SKM-1 (cell line): ENCODE measurements around the gene RGL1.

Experiments
- DNase-seq: peaks from one replicate; lab custom pipeline; 2025; ENCODE audit not compliant: unreplicated experiment; lab: John Stamatoyannopoulos, UW

Gene RGL1

DNA sequence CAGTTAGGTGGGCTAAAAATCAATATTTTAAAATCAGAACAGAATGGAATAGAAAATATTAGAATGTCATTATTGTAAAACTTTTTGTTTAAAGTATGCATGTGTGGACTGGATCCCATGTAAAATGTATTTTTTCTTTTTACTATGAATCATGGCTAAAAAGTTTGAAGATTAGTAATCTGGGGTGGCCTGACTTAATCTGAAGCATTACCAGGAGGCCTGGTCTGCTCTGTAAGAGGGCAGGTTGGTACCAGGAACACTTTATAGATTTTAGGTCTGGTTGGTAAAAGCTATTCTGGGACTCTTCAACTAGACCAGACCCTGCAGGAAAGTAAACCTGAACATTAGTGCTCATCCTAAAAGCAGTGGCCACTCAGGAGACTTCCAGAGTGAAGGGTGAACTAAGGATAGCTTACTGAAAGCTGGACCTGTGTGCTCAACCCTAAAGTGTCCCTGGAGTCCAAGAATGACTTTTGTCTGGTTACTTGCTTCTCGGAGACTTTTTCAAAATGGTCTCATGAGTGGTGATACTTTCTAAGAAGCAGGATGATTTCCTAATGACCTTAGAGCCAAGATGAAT is 16.5 kb downstream of the RGL1 start:
- DNase-seq, result no peak

DNA sequence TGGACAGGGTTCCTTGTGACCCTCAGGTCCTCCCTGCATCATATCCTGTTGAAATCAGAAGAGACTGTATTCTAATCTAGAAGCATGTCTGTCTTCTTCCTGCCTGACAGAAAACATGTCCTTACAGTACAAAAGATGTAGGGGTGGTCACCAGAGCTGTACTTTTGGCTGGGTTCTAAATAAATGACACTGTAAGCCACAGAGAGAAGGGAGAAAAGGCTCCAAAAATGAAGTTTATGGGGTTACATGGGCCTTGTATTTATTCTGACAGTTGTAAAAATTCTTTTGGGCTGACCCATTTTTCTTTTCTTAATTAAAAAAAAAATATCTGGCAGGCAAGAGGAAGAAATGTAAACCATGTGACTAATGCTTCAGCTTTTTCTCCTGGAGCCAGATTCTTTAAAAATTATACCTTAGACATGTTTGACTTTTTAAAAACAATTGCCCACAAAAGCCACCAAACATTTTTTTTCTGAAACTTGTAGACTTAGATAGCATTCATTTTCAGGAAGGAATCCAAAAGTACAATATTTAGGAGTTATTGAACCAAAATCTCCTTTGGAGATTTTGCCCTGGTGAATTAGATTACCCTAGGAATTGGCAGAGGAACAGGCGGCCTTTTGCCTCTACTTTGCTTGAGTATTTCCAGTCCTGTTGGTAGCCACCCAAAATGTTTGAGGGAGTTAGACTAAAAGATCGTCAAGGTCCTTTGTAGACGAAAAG is 17.1 kb downstream of the RGL1 start:
- DNase-seq, result no peak

DNA sequence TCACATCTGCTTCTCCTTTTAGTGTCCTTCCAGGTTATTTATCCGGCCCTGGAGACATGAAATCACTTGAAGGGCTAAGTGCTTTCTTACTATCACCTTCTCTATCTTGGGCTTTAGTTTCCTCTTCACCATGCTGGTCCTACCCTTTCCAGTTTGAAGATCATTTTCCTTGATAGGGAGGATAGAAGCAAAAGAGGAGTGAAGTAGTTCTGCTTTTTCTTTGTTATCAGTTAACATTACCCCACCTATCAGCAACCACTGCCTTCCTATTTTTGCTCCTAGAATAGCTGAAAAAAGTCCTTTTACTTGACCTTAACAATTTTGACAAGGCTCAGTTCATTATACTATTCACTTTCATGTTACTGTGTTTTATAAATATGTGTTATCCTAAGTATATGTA is 19.4 kb downstream of the RGL1 start:
- no peak for DNase-seq

DNA sequence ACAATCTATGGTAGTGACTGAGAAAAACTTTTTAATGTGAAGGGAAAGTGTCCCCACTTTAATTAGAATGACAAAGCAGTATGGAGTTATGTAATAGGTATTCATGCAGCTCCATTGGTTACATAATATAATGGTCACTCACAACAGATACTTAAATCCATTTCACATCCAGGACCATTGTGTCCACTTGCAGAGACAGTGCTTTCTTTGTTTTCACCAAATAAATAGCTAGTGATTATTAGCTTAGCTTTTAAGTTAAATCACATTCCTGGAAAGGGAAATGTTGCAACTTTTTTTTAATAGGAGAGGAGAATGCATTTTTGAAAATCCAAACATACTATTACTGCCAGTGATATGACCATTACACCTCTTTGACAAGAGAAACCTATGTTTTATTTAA is 22.9 kb downstream of the RGL1 start:
- DNase-seq, result no peak

DNA sequence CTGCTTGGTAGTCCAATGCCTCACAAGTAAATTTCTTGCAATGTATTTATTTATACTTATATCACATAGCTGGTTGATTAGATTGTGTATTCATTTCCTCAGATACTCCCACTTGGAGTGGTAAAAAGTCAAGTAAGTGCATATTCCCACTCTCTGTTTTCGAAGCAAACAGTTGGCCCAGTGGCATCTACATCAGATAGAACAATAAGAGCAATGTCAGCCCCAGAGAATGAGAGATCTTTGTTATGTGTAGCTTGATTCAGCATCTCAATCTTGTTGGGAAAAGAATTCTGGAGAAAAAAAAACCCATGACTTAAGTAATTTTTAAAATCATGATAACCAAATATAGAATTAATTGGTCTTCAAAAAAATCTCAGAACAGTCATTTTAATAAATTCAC is 25.5 kb downstream of the RGL1 start:
- no peak for DNase-seq

DNA sequence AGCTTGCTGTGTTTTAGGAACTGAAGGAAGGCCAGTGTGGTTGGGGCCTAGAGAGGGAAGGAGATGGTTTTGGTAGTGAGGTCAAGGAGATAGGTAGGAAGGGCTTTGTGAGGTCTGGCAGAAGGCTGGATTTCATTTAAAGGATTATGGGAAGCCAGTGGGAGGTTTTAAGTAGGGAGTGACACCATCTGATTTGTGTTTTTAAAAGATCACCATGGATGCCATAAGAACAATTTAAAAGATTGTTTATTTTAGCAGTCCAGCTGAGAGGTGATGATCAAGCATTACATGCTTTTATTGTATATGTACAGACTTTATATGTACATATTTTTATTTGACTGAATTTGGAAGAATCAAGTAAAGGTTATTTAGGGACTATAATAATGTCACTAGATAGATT is 26.4 kb downstream of the RGL1 start:
- no peak for DNase-seq

DNA sequence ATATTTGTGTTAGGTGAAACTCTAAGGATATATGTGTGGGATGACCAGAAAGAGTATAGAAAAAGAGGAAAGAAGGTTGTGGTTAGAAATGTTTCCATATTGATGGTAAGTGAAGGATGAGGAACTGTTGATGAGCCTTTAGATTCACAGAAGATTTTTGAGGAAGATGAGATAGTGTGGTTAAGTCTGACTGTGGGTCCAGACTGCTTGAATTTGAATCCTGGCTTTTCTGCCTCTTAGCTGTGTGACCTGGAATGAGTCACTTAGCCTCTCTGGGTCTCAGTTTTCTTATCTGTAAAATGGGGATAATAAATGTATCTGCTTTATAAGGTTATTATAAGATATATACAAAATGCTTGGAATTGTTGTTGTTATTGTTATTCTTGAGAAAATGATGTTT is 27.5 kb downstream of the RGL1 start:
- DNase-seq, result peak; percentile 92

DNA sequence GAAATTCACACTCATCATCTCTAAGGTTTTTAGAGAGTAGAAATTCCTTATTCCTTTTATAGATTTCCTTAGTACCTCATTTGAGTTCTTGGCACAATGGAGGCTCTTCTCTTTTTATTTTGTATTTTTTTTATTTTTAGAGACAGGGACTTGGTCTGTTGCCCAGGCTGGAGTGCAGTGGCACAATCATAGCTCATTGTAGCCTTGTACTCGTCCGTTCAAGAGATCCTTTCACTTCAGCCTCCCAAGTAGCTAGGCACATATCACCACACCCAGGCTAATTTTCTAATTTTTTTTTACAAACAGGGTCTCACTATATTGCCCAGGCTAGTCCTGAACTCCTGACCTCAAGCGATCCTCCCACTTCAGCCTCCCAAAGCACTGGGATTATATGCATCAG is 29.6 kb downstream of the RGL1 start:
- DNase-seq, result no peak

DNA sequence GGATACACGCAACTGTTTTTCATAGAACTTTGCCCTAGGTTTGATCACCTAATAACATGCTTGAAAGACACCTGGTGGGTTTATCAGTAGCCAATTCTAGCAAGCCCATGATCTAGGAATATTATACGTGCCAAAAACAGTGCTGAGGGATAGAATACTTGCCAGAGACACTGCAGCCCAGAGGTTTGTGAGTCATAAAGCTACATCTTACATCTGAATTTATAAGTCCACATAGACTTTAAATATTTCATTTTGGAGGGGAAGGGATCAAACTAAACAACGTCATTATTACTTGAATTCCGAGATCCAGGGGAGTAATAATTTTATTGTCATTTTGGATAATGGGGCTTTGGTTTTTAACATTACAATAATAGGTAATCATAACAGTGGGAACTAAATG is 31.7 kb downstream of the RGL1 start:
- DNase-seq, result no peak

DNA sequence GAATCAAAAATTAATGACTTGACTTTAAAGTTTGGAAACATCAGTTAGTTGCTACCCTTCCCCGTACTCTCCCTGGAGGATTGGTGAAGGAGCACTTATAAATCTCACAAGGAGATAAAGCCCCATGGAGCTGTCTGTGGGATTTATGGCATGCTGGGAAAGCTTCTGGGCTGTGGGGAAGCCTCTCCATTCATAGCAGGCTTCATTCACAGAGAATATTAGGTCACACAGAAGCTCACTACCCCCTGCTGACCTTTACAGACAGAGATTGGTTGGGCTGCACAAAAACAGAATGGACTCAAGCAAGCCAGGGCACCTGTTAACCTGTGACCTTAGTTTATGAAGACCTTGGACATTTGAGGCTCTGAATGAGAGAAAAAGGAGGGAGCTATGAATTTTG is 32.1 kb downstream of the RGL1 start:
- no peak for DNase-seq

DNA sequence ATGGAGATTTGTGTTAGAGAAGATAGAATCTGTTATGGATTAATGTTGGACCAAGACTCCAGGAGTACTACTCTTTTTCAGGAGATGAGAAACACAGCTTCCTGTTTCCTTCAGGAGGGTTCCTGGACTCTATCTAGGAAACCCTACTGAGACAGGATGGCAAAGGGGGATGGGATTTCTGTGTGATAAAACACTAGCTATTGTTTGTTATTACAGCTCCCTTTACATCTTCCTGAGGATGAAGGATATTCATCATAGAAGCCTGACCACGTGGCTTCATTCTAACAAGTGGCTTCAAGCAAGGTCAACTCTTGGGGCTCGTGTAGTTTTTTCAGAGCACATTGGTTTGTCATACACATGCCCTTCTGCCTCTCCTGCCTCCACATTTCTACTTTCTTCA is 33.3 kb downstream of the RGL1 start:
- no peak for DNase-seq

DNA sequence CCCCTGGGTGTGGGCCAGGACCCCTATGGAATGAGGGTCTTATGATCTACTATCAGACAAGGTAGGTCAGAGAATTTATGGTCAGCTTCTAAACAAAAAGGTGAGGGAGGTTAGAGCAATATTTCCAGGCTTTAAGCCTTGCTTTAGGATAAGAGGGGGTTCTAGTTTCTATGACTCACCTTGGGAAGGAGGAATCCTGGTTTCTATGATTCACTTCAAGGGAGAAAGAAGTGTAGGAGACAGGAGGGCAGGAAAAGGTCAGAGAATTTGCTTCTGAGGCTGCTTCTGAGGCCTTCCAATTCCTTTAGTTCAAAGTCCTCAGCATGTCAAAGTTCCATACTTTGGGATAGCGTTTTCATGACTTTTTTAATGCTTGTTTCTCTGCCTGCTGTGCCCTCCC is 35.2 kb downstream of the RGL1 start:
- no peak for DNase-seq

DNA sequence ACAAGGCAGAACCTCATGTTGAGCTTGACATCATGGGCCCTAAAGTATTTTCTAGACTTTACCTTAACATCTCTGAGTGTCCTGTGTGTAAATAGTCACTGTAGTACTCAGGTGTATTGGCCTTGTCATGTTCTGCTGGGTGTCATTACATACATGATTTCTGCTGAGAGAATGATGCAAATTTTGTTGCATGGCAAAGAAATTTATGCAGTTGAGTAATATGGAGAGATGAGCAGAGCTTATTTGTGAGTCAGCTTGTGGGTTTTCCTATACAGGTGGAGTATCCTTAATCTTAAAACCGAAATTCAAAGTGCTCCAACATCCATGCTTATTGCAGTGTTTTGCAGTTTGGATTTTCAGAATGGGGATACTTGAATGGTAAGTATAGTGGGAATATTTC is 36.6 kb downstream of the RGL1 start:
- no peak for DNase-seq

DNA sequence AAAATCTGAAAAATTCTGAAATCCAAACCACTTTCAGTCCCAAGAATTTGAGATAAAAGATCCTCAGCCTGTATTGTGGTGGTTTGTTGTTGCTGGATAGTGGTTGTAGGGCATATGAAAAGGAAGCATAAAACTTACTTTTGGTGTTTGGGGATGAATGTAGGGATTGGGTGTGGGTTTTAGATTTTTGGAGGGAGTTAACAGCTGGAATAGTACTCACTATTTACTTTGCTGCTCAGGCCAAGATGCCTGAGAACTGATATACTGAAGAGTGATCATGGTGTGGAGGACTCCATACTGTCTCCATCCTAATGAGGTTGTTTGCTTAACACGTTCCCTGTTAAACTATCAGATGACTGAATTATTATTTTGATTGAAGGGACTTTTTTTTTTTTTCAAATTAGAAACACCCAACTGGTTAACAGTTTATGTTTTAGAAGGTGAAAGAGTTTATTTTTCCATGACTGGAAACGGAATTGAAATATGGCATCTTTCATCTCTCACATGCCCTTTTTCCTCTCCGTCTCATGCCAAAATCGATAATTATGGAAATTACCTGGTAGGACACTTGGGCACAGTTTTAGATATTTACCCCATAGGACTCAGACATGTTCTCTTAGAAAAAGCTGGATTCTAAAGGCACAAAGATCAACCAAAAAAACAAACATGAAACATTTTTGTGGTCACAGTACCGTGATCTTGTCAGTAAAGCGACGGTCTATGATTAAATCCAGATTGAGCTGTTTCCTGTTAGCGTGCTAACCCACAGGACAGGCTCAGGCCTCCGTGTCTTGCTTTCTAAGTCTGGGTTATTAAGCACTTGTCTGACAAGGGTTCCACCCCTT is 37.3 kb downstream of the RGL1 start:
- DNase-seq, result no peak

DNA sequence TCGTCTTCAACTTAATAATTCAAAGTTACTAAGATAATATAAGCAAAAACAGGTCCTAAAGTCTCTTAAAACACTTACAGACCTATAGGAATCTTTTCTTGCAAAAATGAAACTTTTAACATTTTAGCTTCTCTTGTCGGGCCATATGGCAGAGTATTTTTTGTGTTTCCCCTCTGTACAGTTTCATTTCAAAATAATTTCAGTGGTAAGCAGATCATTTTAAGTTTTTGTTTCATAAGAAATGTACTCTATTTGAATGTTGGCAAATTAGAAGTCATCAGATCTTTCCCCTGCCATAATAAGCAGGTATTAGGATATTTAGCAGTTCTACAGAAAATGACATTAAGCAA is 37.9 kb downstream of the RGL1 start:
- DNase-seq, result no peak

DNA sequence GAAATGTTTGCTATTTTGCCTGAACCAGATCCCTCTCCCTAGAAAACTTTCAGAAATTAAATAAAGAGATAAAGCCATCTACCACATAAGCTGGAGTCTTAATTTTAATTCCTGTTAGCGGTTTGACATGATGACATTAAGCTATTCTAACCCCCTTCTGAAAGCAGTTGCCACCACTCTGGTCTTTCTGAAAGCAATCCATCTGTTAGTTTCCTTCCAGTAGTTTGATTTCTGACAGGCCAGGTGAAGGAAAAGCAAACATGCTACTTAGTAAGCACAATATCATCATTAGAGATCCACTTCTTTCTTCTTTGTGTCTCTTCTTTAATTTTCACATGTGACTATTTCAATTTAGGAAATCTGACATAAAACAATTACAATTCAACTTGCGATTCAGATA is 39.9 kb downstream of the RGL1 start:
- DNase-seq, result no peak

DNA sequence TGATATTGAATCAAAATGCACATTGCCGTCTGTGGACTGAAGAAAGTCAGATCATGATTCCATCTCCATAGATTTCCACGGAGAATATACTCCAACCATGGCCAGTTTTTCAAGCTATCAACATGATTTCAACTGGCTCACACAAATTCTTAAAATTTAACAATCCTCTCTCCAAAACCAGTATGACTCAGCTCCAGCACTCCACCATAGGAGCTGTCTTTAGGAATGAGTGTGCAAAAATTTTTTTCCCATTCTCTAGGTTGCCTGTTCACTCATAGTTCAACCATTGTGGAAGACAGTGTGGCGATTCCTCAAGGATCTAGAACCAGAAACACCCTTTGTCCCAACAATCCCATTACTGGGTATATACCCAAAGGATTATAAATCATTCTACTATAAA is 40.8 kb downstream of the RGL1 start:
- DNase-seq, result no peak

DNA sequence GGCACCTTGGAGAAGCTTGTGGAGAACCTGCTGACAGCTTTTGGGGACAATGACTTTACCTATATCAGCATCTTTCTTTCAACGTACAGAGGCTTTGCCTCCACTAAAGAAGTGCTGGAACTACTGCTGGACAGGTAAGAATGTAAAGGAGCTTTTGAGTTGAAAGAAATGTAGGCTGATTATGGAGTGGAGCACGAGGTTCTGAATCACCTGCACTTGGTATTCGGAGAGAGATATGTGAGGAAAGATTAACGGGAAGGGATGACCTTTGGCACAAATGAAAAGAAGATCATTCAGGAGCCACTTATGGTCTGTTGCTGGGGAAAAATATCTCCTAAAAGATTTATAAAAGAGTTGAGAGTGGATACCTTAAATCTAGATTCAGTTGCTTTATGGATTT is 42.7 kb downstream of the RGL1 start:
- no peak for DNase-seq

DNA sequence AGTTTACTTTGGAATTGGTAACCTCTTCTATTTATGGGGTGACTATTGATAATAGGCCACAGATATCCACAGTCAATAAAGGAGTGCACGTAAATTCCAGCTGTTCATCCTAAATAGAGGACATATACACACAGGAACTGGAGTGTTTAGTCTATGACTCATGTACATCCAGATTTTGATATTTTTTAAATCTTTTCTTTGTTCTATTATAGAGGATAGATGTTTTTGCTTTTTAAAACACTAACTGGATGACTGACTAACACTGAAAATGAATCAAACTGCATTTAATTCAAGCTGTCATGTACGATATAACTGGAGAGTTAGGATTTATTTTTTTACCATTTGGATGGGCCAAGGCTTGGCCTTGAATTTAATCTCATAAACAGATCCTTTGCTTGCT is 45.9 kb downstream of the RGL1 start:
- DNase-seq, result no peak

DNA sequence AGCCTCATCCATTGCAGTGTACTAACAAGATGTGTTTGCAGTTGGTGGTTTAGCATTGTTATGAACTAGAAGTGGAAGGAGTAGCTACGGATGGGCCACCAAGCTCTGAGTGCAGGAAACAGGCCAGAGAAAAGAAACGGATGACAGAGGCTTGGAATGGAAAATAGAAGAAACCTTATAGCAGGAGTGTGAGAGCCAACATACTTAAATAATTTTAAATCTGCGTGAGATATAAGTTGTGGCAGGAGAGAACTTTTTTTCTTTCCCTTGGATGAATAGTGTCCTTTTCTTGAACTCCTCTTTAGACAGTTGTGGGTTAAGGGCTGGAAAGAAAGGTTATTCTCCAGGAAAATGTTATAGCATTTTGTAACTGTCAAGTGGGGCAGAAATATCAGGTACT is 54.2 kb downstream of the RGL1 start:
- DNase-seq, result no peak

DNA sequence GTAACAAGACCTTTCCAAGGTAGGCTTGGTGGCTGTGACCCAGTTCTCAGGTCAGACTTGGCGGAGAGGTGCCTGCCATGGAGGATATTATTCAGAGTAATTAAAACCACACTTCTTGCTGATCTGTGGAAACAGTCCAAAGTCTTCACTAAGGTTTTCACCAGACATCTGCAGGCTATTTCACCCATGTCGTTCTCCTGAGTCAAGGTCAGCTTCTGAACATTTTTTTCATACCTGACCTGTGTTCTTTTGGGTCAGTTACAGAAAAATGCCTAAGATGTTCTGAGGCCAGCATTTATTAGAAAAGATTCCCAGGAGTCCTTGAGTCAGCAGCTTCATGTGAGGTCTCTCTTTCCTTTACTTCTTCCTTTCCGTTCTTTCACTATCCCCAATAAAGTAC is 54.9 kb downstream of the RGL1 start:
- no peak for DNase-seq

DNA sequence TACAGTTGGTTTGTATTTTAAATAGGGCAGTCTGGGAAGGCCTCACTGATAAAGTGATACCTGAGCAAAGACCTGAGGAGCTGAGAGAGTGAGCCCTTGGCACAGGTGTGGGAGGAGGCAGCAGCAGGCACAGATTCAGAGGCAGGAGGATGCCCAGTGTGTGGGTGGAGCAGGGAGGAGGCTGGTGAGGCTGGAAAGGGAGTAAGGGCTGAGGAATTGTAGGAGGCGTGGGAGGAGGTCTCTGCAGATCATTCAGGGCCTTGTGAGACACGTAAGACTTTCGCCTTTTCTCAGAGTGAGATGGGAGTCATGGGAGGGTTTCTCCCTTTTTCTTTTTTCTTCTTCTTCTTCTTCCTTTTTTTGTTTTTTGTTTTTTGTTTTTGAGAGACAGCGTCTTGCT is 58.0 kb downstream of the RGL1 start:
- DNase-seq, result no peak

DNA sequence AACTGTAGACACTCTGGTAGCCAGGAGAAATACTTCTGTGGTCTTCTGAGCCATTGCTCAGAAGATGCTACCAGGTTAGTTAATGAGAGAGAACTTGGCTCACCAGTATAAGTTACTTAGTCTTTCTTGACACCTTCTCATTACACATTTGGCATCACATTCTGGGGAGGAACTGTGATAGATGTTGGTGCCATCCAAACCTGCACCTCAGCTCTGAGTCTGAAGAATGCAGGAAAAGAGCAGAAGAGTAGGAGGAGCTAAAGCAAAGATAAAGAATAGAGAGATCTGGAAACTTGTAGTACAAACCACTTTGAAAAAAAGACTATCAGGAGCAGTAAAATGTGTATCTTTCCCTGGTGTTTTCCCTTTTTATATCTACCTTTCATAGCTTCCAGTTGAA is 58.9 kb downstream of the RGL1 start:
- no peak for DNase-seq
